Right forelimb (tissue), 1 donor: ENCODE data around the gene C19orf33.

Experiments
- DNase-seq: peaks from one replicate; pipeline ENCODE4 v3.0.0-alpha.2; 2018

The C19orf33 gene

GRCh38 chr19:38280030-38280921 is 23.8 kb upstream of the C19orf33 start:
- DNase-seq, result no peak

- no peak for DNase-seq
Observed at GRCh38 chr19:38281811-38282566, 22.1 kb upstream of the C19orf33 start.

- no peak for DNase-seq
Observed at GRCh38 chr19:38283271-38283670, 20.8 kb upstream of the C19orf33 start.

GRCh38 chr19:38284422-38284821 is 19.6 kb upstream of the C19orf33 start:
- no peak for DNase-seq

- no peak for DNase-seq
Observed at GRCh38 chr19:38285567-38285966, 18.5 kb upstream of the C19orf33 start.

- DNase-seq, result no peak
Observed at GRCh38 chr19:38287604-38288003, 16.4 kb upstream of the C19orf33 start.

- no peak for DNase-seq
Observed at GRCh38 chr19:38288123-38288855, 15.8 kb upstream of the C19orf33 start.

- DNase-seq, result no peak
Observed at GRCh38 chr19:38289955-38290354, 14.1 kb upstream of the C19orf33 start.

- DNase-seq, result no peak
Observed at GRCh38 chr19:38290631-38291147, 13.4 kb upstream of the C19orf33 start.

GRCh38 chr19:38291855-38292254 is 12.2 kb upstream of the C19orf33 start:
- DNase-seq, result no peak

- no peak for DNase-seq
Observed at GRCh38 chr19:38293281-38293680, 10.8 kb upstream of the C19orf33 start.

GRCh38 chr19:38294090-38294489 is 10.0 kb upstream of the C19orf33 start:
- no peak for DNase-seq

GRCh38 chr19:38298821-38299680 is 5.0 kb upstream of the C19orf33 start:
- DNase-seq, result no peak

GRCh38 chr19:38304352-38304865 is 358 bp downstream of the C19orf33 start:
- DNase-seq, result no peak

GRCh38 chr19:38304866-38305429 is 897 bp downstream of the C19orf33 start:
- DNase-seq, result no peak

- DNase-seq, result no peak
Observed at GRCh38 chr19:38306236-38306635, 2.2 kb downstream of the C19orf33 start.

- DNase-seq, result no peak
Observed at GRCh38 chr19:38307076-38307475, 3.0 kb downstream of the C19orf33 start.

- no peak for DNase-seq
Observed at GRCh38 chr19:38307597-38307996, 3.5 kb downstream of the C19orf33 start.

- no peak for DNase-seq
Observed at GRCh38 chr19:38308006-38308766, 4.1 kb downstream of the C19orf33 start.

GRCh38 chr19:38308926-38309614 is 5.0 kb downstream of the C19orf33 start:
- no peak for DNase-seq
